Placental pericyte (primary cell): ENCODE data around the gene ARSD. TPM values are rescaled to one million over a fixed set of nuclear protein-coding genes. Genes with fewer than 3 reads are reported as not detected.

Experiments
- total RNA-seq: library from RNA; depleted of rRNA; stranded (reverse); fragments of >200 nt; gene quantifications from 2 replicates; pipeline ENCODE4 v1.2.3, GENCODE V29; 2012

ARSD gene, protein sequence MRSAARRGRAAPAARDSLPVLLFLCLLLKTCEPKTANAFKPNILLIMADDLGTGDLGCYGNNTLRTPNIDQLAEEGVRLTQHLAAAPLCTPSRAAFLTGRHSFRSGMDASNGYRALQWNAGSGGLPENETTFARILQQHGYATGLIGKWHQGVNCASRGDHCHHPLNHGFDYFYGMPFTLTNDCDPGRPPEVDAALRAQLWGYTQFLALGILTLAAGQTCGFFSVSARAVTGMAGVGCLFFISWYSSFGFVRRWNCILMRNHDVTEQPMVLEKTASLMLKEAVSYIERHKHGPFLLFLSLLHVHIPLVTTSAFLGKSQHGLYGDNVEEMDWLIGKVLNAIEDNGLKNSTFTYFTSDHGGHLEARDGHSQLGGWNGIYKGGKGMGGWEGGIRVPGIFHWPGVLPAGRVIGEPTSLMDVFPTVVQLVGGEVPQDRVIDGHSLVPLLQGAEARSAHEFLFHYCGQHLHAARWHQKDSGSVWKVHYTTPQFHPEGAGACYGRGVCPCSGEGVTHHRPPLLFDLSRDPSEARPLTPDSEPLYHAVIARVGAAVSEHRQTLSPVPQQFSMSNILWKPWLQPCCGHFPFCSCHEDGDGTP
- total RNA-seq, result 14.5 and 20.1 TPM in 2 replicates

DNA sequence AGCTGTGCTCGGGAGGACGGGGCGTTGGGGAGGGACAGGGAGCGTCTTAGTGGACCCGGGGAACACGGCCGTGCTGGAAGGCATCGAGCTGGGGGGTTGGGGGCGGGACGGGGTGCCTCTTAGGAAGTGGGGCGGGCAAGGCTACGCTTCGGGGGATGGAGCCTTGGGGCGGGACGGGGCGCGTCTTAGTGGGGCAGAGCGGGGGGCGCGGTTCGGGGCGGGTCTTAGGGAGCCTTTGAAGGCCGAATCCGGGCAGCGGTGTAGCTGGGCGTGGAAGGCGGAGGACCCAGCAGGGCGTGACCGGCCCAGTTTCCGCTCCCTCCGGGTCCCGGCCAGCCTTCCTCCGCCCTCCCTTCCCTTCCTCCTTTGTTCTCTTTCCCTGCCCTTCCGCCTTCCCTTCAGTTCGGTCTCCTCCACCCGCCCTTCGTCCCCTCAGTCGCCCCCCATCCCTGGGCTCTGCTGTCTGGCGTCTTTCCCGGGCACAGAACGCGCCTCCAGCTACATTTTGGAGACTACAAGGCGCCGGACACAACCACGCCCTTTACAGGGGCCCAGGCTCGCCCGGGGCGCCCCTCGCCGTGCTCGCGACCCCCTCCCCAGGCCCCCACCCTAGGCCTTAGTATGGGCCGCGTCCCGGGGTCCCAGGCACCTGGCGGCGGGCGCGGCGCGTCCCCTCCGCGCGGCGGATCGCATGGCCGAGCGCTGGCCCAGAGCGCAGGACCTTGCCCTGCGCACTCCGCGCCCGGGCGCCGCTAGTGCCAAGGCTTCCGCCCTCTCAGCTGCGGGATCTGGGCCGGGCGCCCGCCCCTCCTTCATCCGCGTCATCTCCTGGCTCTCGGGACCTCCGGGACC, at the start of gene ARSD:
Gene ARSD (minus strand): TSS at position 757 of the 852 bp plus-strand sequence. CDS start 64 bp downstream, at position 693.

Other genes with a start within 250 kb of the ARSD start
- gene CD99, start 238.0 kb downstream of the ARSD start, total RNA-seq, result 218 and 564 TPM in 2 replicates
- gene XG, start 177.3 kb downstream of the ARSD start, total RNA-seq, result 0.57 and 0.88 TPM in 2 replicates
- gene GYG2, start 100.4 kb downstream of the ARSD start, total RNA-seq, result 4.2 and 18.2 TPM in 2 replicates
- not detected in 2 replicates for gene ARSH, start 77.2 kb upstream of the ARSD start, total RNA-seq
- not detected in 2 replicates for gene ARSF, start 112.1 kb upstream of the ARSD start, total RNA-seq